Measurements from ENCODE around the gene DENND1A. TPM values are rescaled to one million over a fixed set of nuclear protein-coding genes. Genes with fewer than 3 reads are reported as not detected.
A peak's percentile ranks its signal among the peaks of the same experiment; 100 is the strongest.

DENND1A gene
- total and polyA plus RNA-seq, 2 of the 13 experiments (the other 11 are each of a cell fraction or from before 2014, with no cell fraction given) = 14.8 to 30.1 TPM

GRCh38 chr9:123742009-123742767 is 187.7 kb downstream of the DENND1A start (continued):
- TF ChIP-seq TBX2 (CRISPR knock-in tag; IDR thresholded peaks at IDR 0.05; ENCODE audit: borderline replicate concordance) (peak; percentile 60; the same call in 1 of the 2 replicates), ZSCAN29 (CRISPR knock-in tag; conservative IDR thresholded peaks at IDR 0.05) (peak; percentile 37; the same call in 1 of the 2 replicates), BCL6 (CRISPR knock-in tag; IDR thresholded peaks at IDR 0.05) (peak; percentile 24; the same call in 1 of the 2 replicates), ZNF362 (CRISPR knock-in tag; IDR thresholded peaks at IDR 0.05; ENCODE audit: borderline replicate concordance) (peak; percentile 94), KMT2B (CRISPR knock-in tag; IDR thresholded peaks at IDR 0.05) (0 out of 2 replicates have a peak, but pooled peaks have one; percentile 31), YEATS4 (CRISPR knock-in tag; IDR thresholded peaks at IDR 0.05; ENCODE audit: borderline replicate concordance) (0 out of 2 replicates have a peak, but pooled peaks have one; percentile 26), ZNF383 (CRISPR knock-in tag; IDR thresholded peaks at IDR 0.05; ENCODE audit: borderline replicate concordance) (no peak), XRCC5 (optimal IDR thresholded peaks at IDR 0.05; ENCODE audit: low read length) (peak; percentile 68), CSRNP2 (CRISPR knock-in tag; conservative IDR thresholded peaks at IDR 0.05; ENCODE audit: low read depth) (no peak), ARNT2 (CRISPR knock-in tag; IDR thresholded peaks at IDR 0.05; ENCODE audit: low read depth) (no peak), ZNF292 (CRISPR knock-in tag; IDR thresholded peaks at IDR 0.05; ENCODE audit: borderline replicate concordance, low read depth) (peak; percentile 80), ZNF646 (CRISPR knock-in tag; IDR thresholded peaks at IDR 0.05) (peak; percentile 28; the same call in 1 of the 2 replicates), EP300 (IDR thresholded peaks at IDR 0.05; ENCODE audit: low read depth in 2 of 2, low read length in 2 of 2) (peak in 1 of 2 experiments; percentile 55; a peak in 1 of 4 replicates), EP300 (CRISPR knock-in tag; IDR thresholded peaks at IDR 0.05; ENCODE audit: borderline replicate concordance) (no peak), SP2 (CRISPR knock-in tag; IDR thresholded peaks at IDR 0.05) (no peak), CTCF (CRISPR knock-in tag; IDR thresholded peaks at IDR 0.05) (peak; percentile 52), ZNF432 (CRISPR knock-in tag; IDR thresholded peaks at IDR 0.05; ENCODE audit: borderline replicate concordance) (no peak)
